Hindlimb muscle (tissue), 1 donor: ENCODE results near the gene SORBS1. TPM values are rescaled to one million over a fixed set of nuclear protein-coding genes. Genes with fewer than 3 reads are reported as not detected.

Experiments
- DNase-seq: peaks from one replicate; pipeline ENCODE4 v3.0.0-alpha.2; 2013
- polyA plus RNA-seq: library from polyadenylated mRNA; unstranded; fragments of 120-200 nt; gene quantifications from one replicate; pipeline ENCODE4 v1.2.1, GENCODE V29; 2013; ENCODE audit not compliant: insufficient read length

The SORBS1 gene
- polyA plus RNA-seq, 1 donor, result 72.6 TPM

GRCh38 chr10:95306851-95307250 is 254.3 kb downstream of the SORBS1 start:
- no peak for DNase-seq

GRCh38 chr10:95306318-95306650 is 254.9 kb downstream of the SORBS1 start:
- no peak for DNase-seq

- DNase-seq, result no peak
Observed at GRCh38 chr10:95305606-95306317, 255.4 kb downstream of the SORBS1 start.

GRCh38 chr10:95304976-95305375 is 256.2 kb downstream of the SORBS1 start:
- DNase-seq, result no peak

- DNase-seq, result no peak
Observed at GRCh38 chr10:95304463-95304862, 256.7 kb downstream of the SORBS1 start.

GRCh38 chr10:95303950-95304349 is 257.2 kb downstream of the SORBS1 start:
- no peak for DNase-seq

- no peak for DNase-seq
Observed at GRCh38 chr10:95303535-95303934, 257.6 kb downstream of the SORBS1 start.

GRCh38 chr10:95300022-95300539 is 261.1 kb downstream of the SORBS1 start:
- DNase-seq, result no peak

- no peak for DNase-seq
Observed at GRCh38 chr10:95297402-95297801, 263.8 kb downstream of the SORBS1 start.

- no peak for DNase-seq
Observed at GRCh38 chr10:95296764-95297163, 264.4 kb downstream of the SORBS1 start.

- DNase-seq, result no peak
Observed at GRCh38 chr10:95295031-95295755, 266.0 kb downstream of the SORBS1 start.

GRCh38 chr10:95293631-95294030 is 267.5 kb downstream of the SORBS1 start:
- DNase-seq, result no peak

GRCh38 chr10:95291365-95292039 is 269.7 kb downstream of the SORBS1 start:
- no peak for DNase-seq

- no peak for DNase-seq
Observed at GRCh38 chr10:95290461-95291364, 270.5 kb downstream of the SORBS1 start, which contains the start of gene PDLIM1. Gene PDLIM1 (minus strand): TSS chr10:95291003. CDS start chr10:95290915, 88 bp downstream.

- no peak for DNase-seq
Observed at GRCh38 chr10:95289921-95290421, 271.2 kb downstream of the SORBS1 start.

- no peak for DNase-seq
Observed at GRCh38 chr10:95289003-95289920, 271.9 kb downstream of the SORBS1 start.

GRCh38 chr10:95288303-95288702 is 272.9 kb downstream of the SORBS1 start:
- no peak for DNase-seq

- no peak for DNase-seq
Observed at GRCh38 chr10:95287281-95287680, 273.9 kb downstream of the SORBS1 start.

- no peak for DNase-seq
Observed at GRCh38 chr10:95286707-95287106, 274.5 kb downstream of the SORBS1 start.

- DNase-seq, result no peak
Observed at GRCh38 chr10:95285556-95285955, 275.6 kb downstream of the SORBS1 start.

- DNase-seq, result no peak
Observed at GRCh38 chr10:95284807-95285206, 276.4 kb downstream of the SORBS1 start.
